ENCODE results near the gene SDK1.

Gene SDK1

DNA sequence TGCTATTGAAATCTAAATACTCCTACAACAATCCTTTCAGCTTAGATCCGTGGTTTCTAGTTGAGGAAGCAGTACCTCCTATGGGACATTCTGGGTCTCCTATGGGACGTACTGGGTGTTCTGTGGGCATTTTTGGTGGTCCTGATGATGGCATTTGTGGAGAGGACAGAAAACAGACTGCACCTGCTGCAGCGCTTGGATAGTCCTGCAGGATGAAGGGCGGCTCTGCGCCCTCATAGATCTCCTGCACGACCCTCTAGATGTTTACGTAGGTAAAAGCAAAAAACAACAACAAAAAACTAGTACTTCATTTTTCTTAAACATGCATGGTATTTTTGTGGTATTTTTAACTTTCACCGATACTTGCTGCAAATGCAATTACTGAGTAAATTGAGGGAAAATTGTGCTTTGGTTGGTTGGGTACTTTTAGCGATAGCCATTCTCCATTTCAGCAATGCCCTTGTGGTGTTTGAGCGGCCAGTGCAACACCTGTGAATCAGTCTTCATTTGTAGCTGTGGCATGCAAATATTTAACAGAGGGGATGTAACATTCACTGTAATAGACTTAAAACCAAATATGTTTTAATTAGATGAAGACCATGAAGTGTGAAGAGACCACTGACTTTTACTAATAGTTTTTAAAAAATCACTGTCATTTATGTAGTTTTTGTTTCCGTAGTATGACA lies 461.2 kb downstream of the SDK1 start:
- Histone ChIP-seq H3K36me3 (no peaks in the 10 kb centered on the region), H3K4me3 (ENCODE audit: low read depth in 1 of 2, low read length in 1 of 2) (no peak overlapping the region)

DNA sequence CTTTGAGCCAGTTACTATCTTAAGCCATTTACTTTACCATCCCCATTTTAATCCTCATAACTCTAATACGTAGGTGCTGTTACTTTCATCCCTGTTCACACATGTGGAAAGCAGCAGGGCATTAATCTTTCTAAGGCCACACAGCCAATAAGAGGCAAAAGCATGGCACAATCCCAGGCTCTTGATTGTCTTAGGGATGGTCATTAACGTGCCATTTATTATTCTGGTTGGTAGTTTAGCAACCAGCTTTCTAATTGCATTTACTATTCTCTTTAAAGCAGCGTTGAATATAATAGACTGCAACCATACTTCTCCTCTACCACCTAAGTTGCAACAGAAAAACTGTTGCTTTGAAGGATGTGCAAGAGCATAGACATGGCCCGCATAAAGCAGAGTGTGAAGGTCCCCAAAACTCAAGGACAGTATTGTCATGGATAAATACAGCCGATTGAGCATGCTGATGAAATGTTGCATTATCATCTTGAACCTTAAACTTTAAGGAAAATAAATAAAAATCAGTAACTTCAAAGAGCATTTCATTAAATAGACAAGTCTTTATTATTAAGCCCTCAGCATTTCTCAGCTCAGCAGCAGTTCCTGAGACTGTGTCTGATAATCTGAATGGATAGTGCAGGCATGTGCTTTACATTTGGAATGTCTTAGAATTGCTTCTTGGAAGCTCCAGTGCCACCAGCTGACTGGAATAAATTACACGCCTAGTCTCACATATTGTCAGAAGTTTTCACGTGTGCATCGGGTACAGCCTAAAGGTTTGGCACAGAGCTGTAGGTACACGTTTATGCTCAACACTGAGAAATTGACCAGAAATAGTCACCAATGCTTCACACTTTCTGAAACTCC lies 467.1 kb downstream of the SDK1 start:
- Histone ChIP-seq H3K36me3 (no peaks in the 10 kb centered on the region), H3K4me3 (ENCODE audit: low read depth in 1 of 2, low read length in 1 of 2) (no peak overlapping the region), H3K9me3 (no peaks in the 10 kb centered on the region), H3K27ac (no peak overlapping the region), H3K4me1 (ENCODE audit: control insufficient read depth in 1 of 2, insufficient read depth in 1 of 2, low read depth in 1 of 2, low read length in 1 of 2) (no peaks in the 10 kb centered on the region), H3K27me3 (no peaks in the 10 kb centered on the region)
- TF ChIP-seq, protein P1, sequence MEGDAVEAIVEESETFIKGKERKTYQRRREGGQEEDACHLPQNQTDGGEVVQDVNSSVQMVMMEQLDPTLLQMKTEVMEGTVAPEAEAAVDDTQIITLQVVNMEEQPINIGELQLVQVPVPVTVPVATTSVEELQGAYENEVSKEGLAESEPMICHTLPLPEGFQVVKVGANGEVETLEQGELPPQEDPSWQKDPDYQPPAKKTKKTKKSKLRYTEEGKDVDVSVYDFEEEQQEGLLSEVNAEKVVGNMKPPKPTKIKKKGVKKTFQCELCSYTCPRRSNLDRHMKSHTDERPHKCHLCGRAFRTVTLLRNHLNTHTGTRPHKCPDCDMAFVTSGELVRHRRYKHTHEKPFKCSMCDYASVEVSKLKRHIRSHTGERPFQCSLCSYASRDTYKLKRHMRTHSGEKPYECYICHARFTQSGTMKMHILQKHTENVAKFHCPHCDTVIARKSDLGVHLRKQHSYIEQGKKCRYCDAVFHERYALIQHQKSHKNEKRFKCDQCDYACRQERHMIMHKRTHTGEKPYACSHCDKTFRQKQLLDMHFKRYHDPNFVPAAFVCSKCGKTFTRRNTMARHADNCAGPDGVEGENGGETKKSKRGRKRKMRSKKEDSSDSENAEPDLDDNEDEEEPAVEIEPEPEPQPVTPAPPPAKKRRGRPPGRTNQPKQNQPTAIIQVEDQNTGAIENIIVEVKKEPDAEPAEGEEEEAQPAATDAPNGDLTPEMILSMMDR (IDR thresholded peaks at IDR 0.05), result no peak

More for the DNA sequence above, 461.2 kb downstream of the SDK1 start:
- TF ChIP-seq, protein P1 (IDR thresholded peaks at IDR 0.05), result no peak
- no peaks in the 10 kb centered on the region for H3K27me3 ChIP-seq
- no peak overlapping the region for H3K27ac ChIP-seq
- H3K9me3 ChIP-seq, result no peaks in the 10 kb centered on the region
- H3K4me1 ChIP-seq (ENCODE audit: control insufficient read depth in 1 of 2, insufficient read depth in 1 of 2, low read depth in 1 of 2, low read length in 1 of 2), result peaks cover 0 to under 1% of the 10 kb centered on the region in 2 experiments

DNA sequence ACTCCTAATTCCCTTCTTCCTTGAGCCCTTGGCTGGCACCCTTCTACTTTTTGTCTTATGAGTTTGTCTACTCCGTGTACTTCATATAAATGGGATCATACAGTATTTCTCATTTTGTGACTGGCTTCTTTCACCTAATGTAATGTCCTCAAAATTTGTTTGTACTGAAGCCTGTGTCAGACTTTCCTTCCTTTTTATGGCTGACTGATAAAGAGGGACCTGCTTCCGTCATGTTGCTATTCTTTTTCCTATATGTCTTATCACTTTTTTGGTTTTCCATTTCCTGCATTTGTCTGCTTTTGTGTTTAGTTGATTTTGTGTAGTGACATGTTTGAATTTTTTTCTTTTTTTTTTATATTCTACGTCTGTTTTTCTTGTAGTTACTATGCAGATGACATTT lies 470.9 kb downstream of the SDK1 start:
- Histone ChIP-seq H3K27ac (no peak overlapping the region), H3K36me3 (no peaks in the 10 kb centered on the region), H3K9me3 (no peaks in the 10 kb centered on the region), H3K4me1 (ENCODE audit: control insufficient read depth in 1 of 2, insufficient read depth in 1 of 2, low read depth in 1 of 2, low read length in 1 of 2) (no peaks in the 10 kb centered on the region), H3K4me3 (ENCODE audit: low read depth in 1 of 2, low read length in 1 of 2) (no peak overlapping the region), H3K27me3 (no peaks in the 10 kb centered on the region)
- TF ChIP-seq, protein P1 (IDR thresholded peaks at IDR 0.05), result no peak

DNA sequence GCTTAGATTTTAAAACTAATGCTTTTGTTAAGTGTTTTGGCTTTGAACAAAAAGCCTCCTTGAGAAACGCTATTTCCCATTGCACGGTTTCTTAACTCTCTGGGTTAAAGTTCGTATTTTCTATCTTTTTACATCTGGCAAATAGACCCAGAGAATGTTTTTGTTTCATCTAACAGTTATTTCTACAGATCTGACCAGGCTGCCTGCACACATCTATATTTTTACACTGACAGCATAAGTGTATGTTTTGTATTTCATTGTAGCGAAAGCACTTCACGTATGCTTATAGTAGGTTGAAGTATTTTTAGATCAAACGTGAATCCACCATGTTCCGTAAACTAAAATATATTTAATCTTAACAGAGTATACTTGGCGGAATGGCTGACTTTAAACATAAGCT lies 477.3 kb downstream of the SDK1 start:
- TF ChIP-seq, protein P1 (IDR thresholded peaks at IDR 0.05), result no peak
- peaks cover 7% of the 10 kb centered on the region for H3K9me3 ChIP-seq
- no peak overlapping the region for H3K4me3 ChIP-seq (ENCODE audit: low read depth in 1 of 2, low read length in 1 of 2)
- H3K4me1 ChIP-seq (ENCODE audit: control insufficient read depth in 1 of 2, insufficient read depth in 1 of 2, low read depth in 1 of 2, low read length in 1 of 2), result no peaks in the 10 kb centered on the region
- no peak overlapping the region for H3K27ac ChIP-seq
- no peaks in the 10 kb centered on the region for H3K36me3 ChIP-seq
- no peaks in the 10 kb centered on the region for H3K27me3 ChIP-seq

DNA sequence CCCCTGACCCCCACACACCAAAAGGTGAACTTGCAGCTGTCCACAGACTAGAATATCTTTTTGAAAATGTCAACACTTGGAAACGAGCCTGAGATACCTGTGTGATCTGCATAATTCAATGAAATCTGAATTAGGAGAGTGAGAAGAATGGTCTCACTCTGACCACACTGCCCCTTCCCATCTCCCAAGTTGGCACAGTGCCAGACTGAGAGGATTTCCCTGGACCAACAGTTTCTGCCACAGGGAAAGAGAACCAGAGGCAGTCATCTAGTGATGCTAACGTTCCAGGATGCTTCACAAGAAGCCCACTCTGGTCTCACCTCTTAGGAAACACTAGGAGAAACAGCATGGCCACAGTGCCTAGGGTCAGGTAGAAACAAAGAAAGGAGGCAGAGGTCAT lies 479.0 kb downstream of the SDK1 start:
- Histone ChIP-seq H3K27ac (no peak overlapping the region), H3K4me1 (ENCODE audit: control insufficient read depth in 1 of 2, insufficient read depth in 1 of 2, low read depth in 1 of 2, low read length in 1 of 2) (no peaks in the 10 kb centered on the region), H3K4me3 (ENCODE audit: low read depth in 1 of 2, low read length in 1 of 2) (no peak overlapping the region), H3K36me3 (no peaks in the 10 kb centered on the region), H3K9me3 (peaks cover 7% of the 10 kb centered on the region), H3K27me3 (no peaks in the 10 kb centered on the region)
- TF ChIP-seq, protein P1 (IDR thresholded peaks at IDR 0.05), result no peak
